ENCODE results near the gene MBNL2.

DNA sequence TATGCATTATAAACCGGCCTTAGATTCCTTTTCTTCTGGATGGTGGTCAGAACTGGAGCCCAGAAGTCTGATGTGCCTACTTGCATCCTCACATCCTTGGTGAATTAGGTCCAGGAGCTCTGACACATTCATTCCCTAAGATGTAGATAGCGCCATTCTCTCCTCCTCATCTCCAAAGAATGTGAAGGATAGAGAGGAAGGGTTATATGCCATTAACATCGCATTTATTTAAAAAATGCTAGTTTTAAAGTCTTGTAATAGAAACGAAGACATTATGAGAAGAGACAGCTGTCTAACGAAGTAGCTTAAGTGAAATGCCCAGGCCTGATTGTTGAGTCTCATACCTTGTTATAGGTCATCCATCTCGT lies 9.7 kb downstream of the MBNL2 start:
- TF ChIP-seq POLR2A (IDR thresholded peaks at IDR 0.05): no peak
- TF ChIP-seq, protein P1, sequence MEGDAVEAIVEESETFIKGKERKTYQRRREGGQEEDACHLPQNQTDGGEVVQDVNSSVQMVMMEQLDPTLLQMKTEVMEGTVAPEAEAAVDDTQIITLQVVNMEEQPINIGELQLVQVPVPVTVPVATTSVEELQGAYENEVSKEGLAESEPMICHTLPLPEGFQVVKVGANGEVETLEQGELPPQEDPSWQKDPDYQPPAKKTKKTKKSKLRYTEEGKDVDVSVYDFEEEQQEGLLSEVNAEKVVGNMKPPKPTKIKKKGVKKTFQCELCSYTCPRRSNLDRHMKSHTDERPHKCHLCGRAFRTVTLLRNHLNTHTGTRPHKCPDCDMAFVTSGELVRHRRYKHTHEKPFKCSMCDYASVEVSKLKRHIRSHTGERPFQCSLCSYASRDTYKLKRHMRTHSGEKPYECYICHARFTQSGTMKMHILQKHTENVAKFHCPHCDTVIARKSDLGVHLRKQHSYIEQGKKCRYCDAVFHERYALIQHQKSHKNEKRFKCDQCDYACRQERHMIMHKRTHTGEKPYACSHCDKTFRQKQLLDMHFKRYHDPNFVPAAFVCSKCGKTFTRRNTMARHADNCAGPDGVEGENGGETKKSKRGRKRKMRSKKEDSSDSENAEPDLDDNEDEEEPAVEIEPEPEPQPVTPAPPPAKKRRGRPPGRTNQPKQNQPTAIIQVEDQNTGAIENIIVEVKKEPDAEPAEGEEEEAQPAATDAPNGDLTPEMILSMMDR (IDR thresholded peaks at IDR 0.05): no peak
